ENCODE measurements around the gene KDM4F. TPM values are rescaled to one million over a fixed set of nuclear protein-coding genes. Genes with fewer than 3 reads are reported as not detected.

Gene KDM4F
- total and polyA plus RNA-seq, 2 donors (not counting 3 experiments of a cell fraction or from before 2014, with no cell fraction given): not detected

DNA sequence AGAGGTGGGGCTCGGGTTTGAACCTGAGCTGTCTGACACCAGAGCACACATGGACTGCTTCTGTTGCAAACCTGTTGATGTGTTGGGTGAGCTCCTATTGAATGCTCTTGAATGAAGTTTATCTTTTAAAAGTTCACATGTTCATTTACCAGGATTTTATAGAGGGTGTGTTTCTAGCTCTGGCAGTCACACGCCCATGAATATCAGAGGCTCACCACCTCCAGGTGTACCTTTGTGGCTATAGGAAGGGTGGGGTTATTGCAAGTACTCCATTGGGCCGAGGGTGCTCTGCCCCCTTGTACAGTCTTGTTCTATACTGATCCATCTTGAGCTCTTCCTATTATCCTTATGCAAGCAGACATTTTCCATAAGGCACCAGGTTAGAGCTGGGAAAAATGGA lies 49.6 kb downstream of the KDM4F start:
- Histone ChIP-seq H3K27me3 (ENCODE audit: control insufficient read depth in 2 of 2, insufficient read depth in 2 of 2, low read length in 2 of 2) (no peaks in the 10 kb centered on the region), H3K4me1 (ENCODE audit: control insufficient read depth, extremely low read depth, insufficient read depth, low read length) (peaks cover 8% of the 10 kb centered on the region), H3K9ac (replicated peaks; ENCODE audit: extremely low read depth, insufficient read depth, low read length) (no peak overlapping the region), H3K79me2 (ENCODE audit: control insufficient read depth, insufficient read depth, low read length) (no peaks in the 10 kb centered on the region), H3K27ac (ENCODE audit: insufficient read depth, low read depth, low read length) (no peak overlapping the region), H2AFZ (ENCODE audit: low read depth, low read length) (no peak overlapping the region), H3K36me3 (ENCODE audit: control insufficient read depth in 2 of 2, extremely low read depth in 1 of 2, insufficient read depth in 2 of 2, low read length in 2 of 2) (no peaks in the 10 kb centered on the region), H3K9me1 (replicated peaks; ENCODE audit: control insufficient read depth, extremely low read depth, insufficient read depth, low read length) (no peaks in the 10 kb centered on the region), H3K4me3 (replicated peaks in 1 of 3; ENCODE audit: insufficient read depth in 1 of 3, low read depth in 1 of 3, low read length in 3 of 3) (no peak overlapping the region), H3K9me3 (replicated peaks; ENCODE audit: control insufficient read depth, insufficient read depth, low read length) (no peaks in the 10 kb centered on the region), H4K20me1 (replicated peaks; ENCODE audit: control insufficient read depth, extremely low read depth, insufficient read depth, low read length) (no peaks in the 10 kb centered on the region), H3K4me2 (ENCODE audit: insufficient read depth, low read length) (no peak overlapping the region)
- ChIA-PET POLR2A (interaction anchor here (1.1 kb wide), 1 partner anchor 9 kb away, joined by 3 read pairs; the partner anchor contains the start of gene ENDOD1), CTCF (interaction anchor here (0.9 to 1.6 kb wide), 4 partner anchors 9 to 32 kb away, joined by 3 to 7 read pairs (median 4); partner anchors contain the start of genes ENDOD1 and SRSF8)
- dilution Hi-C loops (cut with MboI; ENCODE audit: extremely low pct_ligation_motif_present, low sequenced_read_pairs) (no loop called here), intact Hi-C loops (cut with micrococcal nuclease) (no loop called here)
- no peak for FAIRE-seq
- no TSS peak for BruUV-seq (replicated peaks)
- TF ChIP-seq, protein P1, sequence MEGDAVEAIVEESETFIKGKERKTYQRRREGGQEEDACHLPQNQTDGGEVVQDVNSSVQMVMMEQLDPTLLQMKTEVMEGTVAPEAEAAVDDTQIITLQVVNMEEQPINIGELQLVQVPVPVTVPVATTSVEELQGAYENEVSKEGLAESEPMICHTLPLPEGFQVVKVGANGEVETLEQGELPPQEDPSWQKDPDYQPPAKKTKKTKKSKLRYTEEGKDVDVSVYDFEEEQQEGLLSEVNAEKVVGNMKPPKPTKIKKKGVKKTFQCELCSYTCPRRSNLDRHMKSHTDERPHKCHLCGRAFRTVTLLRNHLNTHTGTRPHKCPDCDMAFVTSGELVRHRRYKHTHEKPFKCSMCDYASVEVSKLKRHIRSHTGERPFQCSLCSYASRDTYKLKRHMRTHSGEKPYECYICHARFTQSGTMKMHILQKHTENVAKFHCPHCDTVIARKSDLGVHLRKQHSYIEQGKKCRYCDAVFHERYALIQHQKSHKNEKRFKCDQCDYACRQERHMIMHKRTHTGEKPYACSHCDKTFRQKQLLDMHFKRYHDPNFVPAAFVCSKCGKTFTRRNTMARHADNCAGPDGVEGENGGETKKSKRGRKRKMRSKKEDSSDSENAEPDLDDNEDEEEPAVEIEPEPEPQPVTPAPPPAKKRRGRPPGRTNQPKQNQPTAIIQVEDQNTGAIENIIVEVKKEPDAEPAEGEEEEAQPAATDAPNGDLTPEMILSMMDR (IDR thresholded peaks at IDR 0.05; ENCODE audit: extremely low read depth in 1 of 2, insufficient read depth in 1 of 2, low read depth in 1 of 2, low read length in 2 of 2): no peak
- TF ChIP-seq EZH2 (IDR thresholded peaks at IDR 0.05; ENCODE audit: borderline replicate concordance, low read depth, low read length, severe bottlenecking): no peak
- TF ChIP-seq, protein P2, sequence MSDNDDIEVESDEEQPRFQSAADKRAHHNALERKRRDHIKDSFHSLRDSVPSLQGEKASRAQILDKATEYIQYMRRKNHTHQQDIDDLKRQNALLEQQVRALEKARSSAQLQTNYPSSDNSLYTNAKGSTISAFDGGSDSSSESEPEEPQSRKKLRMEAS (IDR thresholded peaks at IDR 0.05; ENCODE audit: insufficient read depth, insufficient read length): no peak
- no peak for TF ChIP-seq POLR2A (IDR thresholded peaks at IDR 0.05; ENCODE audit: low read depth, low read length)
- no peak for TF ChIP-seq FOS (IDR thresholded peaks at IDR 0.05; ENCODE audit: borderline replicate concordance, insufficient read depth, low read length)
- no peak for TF ChIP-seq MYC (IDR thresholded peaks at IDR 0.05; ENCODE audit: low read depth, low read length)
- no peak for TF ChIP-seq JUN (IDR thresholded peaks at IDR 0.05; ENCODE audit: borderline replicate concordance, insufficient read depth, insufficient read length, low read depth)
- no peak for TF ChIP-seq POLR2AphosphoS5 (IDR thresholded peaks at IDR 0.05; ENCODE audit: insufficient read depth, low read depth, low read length)
- no peak for TF ChIP-seq GATA2 (IDR thresholded peaks at IDR 0.05; ENCODE audit: insufficient read depth, insufficient read length, low read depth, low read length)
- no peak for DNase-seq (ENCODE audit: low read depth, low spot score)

Measured in endothelial cell of umbilical vein (primary cell).